ENCODE results near the gene AIFM1. TPM values are rescaled to one million over a fixed set of nuclear protein-coding genes. Genes with fewer than 3 reads are reported as not detected.

Gene AIFM1
- total RNA-seq, 1 experiment from 2014 or later, result 22.4 TPM

DNA sequence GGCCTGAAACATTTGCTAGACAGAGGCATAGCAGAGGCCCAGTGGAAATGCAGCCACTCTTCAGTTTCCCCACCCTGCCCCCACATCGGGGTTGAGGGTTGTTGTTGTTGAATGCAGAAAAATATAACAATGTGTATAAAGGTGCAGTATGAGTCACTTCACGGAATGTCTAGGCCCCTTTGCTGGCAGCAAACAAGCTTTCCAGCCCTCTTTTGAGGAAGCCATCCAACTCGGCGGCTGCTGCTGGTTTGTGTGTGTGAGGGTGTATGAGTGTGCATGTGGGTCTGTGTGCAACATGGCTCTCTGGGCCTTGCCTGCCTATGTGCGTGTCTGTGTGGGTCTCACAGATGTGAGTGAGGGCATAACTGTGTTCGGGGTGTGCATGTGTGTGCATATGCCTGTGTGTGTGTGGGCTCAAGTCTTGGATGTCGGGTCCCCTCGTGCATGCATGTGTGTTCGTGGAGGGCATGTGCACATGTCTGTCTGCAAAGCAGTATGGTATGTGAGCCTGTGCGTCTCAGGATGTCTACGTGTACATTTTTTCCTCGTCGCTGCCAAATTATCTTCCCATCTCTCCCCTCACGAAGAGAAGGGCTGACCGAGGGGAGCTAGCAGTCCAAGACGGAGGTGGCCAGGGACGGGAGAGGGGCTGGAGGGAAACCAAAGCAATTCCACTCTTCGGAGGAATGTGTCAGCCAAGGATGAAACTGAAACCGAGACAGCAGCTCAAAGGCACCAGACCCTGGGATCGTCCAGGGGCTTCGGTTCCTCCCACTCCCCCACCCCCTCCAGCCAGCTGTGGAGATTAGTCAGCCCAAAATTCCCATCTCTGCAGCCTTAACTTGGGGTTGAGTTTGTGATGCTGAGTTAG, 47.0 kb downstream of the AIFM1 start:
- peak; percentile 59 for DNase-seq (ENCODE audit: low read depth)

DNA sequence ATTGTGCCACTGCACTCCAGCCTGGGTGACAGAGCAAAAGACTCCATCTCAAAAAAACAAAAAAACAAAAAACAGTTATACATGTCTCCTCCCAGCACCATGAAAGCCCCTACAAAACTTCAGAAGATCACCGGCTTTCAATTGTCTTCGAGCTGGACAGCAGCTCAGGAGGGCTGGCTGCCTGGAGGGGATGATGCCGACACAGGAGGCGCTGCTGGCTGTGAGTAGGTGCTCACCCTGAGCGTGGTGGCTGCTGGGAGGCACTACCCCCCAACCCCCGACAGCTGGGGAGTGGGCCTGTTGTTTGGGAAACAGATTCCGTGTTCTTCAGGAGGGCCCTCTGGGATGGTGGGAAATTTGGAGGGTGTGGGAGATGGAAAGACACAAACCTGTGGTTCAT, 48.5 kb downstream of the AIFM1 start:
- DNase-seq (ENCODE audit: low read depth), result no peak

DNA sequence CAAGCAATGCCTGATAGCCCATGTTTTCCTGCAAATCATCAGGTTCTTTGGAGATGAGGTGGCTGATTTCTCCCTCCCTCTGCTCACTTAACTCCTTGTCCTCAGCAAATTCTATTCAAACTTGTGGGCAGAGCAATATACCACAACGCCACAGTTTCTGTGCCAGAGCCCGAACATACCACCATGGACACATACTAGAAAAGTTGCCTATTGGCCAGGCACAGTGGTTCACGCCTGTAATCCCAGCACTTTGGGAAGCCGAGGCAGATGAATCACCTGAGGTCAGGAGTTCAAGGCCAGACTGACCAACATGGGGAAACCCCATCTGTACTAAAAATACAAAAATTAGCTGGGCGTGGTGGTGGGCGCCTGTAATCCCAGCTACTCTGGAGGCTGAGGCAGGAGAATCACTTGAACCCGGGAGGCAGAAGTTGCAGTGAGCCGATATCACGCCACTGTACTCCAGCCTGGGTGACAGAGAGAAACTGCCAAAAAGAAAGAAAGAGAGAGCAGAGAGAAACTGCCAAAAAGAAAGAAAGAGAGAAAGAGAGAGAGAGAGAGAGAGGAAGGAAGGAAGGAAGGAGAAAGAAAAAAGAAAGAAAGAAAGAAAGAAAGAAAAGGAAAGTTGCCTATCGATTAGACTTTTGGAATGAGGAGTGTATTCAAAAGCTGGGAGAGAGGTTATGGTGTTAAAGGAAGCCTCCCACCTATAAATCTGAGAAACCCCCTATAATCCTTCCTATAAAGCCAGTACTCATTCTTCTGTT, 50.3 kb downstream of the AIFM1 start:
- DNase-seq (ENCODE audit: low read depth), result peak; percentile 63

DNA sequence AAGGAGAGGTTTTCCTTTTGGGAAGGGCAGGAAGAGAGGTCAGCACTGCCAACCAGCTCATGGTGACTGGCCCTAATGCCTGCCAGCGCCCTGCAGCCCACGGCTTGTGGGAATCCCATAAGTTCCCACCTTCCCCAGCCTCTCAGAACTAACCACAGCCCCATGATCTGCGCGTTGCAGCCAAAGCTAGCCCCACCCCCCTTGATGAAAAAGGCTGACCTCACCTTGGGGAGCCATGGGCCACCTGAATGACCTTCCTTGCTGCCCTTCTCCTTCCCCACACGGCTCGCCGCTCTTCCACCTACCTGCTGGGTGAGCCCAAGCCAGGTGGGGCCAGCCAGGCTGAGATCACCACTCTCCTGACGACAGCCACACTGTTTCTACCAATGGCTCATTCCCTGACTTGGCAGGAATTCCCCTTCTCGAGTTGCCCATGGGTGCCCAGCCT, 51.5 kb downstream of the AIFM1 start:
- peak; percentile 69 for DNase-seq (ENCODE audit: low read depth)

DNA sequence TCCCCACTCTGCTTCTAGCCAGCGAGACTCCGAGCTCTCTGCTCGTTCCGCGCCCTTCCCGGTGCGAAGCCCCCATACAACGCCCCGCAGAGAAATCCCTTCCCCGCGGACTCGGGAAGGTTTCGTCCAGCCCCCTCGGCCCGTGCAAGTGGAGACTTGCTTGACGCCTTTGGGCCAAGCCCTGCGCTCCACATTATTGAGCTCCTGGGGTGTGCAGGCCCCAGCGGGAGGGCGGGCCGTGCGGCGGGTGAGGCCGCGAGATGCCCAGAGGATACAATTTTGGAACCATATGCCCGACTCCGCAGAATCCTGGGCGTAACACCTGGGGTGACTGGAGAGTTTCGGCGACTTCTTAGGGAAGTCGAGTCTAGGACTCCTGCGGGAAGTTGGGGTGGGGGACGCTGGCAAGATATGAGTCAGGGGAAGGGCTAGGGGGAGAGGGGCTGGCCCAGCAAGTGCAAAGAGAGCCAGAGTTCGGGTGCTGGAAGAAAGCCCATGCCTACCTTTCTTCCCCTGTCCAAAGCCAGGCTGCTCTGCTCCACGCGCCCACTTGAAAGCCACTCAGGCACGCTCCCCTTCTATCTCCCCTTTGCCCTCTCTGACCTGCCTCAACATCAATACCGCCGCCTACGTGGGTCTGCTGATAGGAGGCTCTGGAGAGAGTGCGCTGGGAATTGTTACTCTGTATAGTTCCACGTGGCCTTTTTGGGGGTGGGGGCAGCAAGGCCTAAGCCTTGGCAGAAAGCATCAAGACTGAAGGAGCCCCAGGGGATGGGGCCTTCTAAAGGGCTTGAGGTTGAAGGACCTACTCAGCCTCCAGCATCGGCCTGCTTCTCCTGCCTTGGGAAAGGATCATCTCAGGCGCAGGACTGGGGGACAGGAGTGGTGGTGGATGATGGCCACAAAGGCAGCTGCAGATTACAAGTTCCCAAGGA, 54.2 kb downstream of the AIFM1 start:
- no peak for DNase-seq (ENCODE audit: low read depth)

DNA sequence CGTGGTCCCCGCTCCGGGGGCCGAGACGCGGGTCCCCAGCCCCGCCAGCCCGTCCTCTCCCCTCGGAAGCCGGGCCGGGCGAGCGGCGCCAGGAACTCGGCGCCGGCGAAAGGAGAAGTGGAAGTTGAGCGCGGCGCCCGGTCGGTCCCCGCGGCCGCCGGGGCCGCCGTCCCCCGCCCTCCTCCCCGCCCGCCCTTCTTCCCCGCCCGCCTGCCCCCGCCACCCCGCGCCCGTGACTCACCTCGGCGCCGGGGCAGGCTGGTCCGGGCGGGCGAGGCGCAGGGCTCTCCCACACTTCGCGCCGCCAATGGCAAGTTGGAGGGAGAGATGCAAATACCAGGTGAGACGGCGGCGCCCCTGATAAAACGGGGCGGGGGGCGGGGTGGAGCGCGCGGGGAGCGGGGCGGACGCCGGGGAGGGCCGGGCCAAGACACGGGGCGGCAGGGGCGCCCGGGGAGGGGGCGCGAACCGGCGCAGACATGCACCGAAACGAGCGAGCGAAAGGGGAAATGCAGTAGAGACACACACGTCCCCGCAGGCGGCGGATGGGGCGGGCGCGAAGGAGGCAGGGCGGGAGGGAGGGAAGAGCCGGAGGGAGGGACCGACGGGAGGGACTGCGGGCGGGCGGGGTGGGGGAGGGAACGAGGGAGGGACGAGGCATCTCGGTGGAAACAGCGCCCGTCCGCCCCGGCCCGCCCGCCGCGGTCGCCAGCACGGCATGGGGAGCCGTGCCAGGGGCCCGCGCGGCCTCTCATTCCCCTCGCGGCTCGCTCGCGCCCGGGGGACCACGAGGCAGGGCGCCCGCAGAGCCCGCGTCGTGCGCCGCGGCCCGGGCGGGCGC, 55.0 kb downstream of the AIFM1 start, which contains the start of gene ELF4:
ELF4 (minus strand) TSS at position 119 of the 841 bp plus-strand sequence. CDS start 29,167 bp downstream, outside the sequence.
- DNase-seq (ENCODE audit: low read depth), result peak; percentile 75

DNA sequence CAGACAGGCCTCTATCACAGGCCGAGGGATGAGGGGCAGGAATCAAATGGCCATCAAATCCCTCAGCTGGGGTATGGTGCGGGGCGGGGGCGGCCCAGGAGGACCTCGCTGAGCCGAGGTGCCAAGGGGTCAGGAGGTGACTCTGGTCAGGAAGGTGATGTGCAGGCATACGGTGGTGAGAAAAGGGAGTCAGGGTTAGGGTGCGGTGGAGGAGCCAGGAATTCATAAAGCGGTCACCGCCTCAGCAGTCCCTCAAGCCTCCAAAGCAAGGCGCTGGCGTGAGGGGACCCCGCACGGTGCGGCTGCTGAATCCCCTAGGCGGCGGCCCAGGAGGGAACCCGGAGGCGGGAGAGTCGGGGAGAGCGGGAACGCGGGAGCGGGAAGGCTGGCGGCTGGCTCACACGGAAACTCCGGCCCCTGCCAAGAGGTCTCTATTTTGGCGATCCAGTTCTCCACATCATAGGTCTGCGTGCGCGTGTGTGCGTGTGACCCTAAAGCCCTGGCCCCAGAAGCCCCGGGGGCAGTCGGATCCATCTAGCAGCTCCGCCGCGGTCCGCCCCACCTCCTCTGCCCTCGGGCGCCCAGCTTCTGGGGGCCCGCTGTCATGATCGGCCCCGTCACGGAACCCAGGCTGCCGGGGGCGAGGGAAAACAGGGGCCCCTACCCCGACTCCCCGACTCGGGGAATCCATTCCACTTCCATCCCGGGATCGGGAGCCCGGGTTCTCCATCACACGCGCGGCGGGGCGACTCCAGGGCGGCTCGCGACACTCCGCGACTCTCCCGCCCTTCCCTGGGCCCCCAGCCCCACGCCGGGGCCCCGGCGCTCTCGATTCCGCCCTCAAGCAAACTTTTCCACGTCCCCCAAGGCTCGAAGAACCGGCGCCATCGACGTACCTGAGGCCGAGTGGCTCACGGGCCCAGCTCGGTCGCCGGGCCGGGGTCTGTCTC, 55.9 kb downstream of the AIFM1 start:
- no peak for DNase-seq (ENCODE audit: low read depth)

DNA sequence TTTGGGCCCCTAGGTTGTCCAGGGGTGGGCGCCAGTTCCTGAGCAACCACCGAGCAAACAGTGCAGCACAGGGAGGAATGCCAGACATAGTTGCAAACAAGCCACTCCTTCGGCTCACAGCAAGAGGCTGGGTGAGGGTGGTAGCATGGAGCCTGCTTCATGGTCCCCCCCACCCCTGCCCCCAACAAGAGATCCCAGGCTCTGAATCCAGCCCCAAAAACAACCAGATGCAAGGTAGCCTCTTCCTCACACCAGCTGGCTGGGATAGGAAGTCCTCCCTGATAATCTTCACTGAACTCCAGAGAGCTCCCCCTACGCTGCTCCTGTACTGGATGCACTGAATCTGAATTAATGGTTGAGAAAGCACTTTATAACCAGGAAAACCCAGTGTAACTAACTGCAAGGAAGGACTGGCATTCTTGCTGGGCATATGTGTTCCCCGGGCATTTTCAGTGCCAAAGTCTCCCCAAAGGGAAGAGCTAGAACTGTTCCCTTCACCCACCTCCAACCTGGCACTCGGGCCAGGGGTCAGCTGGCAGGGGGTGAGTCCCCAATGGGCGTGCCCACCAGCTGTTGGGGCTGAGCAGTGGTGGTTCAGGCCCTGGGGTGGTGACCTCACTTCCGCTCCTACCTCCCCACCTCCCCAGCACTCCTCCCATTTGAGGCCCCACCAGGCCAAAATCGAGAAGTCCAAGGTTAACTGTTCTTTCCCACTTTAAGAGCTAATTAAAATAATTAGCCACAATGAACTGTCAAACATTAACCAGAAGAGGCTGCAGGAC, 56.8 kb downstream of the AIFM1 start:
- DNase-seq (ENCODE audit: low read depth), result peak; percentile 68

DNA sequence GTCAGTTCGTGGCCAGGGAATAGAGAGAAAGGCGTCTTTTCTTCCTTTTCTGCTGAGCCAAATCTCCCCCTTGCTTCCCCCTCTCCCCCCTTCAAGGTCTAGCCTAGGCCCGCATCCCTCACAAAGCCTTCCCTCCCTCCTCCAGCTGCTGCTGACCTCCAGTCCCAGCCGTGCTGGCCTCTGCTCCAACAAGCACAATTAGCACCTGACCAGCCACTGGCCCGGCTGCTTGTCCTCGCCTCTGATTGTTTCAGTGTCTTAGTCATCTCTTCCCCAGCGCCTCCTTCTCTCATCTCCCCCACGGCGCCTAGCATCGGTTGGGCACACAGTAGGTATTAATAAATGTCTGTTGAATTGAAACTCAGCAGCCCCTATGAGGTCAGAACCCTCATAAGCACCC, 59.6 kb downstream of the AIFM1 start:
- no peak for DNase-seq (ENCODE audit: low read depth)

DNA sequence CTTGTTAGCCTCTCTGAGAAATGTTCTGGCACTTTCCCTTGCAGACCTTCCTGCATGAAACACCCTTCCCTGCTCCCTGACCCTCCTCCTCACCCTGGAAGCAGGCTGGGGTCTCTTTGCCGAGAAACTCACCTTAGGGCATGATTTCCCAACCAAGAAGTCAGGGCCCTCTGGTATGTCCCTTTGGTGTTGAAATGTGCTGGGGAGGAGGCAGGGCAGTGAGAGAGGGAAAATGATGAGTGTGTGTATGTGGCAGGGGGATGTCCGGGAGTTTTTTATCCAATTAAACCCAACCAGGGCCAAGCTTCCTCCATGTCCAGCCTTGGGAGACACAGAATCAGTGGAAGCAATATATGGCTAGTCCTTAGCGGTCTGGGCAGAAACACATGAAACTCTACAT, 60.4 kb downstream of the AIFM1 start:
- no peak for DNase-seq (ENCODE audit: low read depth)

DNA sequence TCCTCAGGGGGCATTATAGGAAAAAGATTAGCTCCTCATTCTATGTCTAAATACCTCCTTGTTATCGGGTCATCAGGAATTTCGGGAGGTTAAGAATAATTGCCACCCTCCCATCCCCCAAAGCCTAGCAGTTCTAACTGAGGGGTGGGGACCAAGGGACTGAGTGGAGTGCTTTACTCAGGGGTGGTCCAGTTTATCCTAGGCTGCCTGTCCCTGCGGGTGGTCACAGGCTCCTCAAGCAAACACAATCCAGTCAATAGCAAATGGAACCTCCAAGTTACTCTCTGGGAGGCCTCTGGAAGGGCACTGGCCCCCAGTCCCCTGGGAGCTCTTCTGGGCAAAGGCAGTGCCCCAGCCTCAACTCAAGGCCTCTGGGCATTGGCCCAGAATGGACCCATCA, 62.0 kb downstream of the AIFM1 start:
- no peak for DNase-seq (ENCODE audit: low read depth)

DNA sequence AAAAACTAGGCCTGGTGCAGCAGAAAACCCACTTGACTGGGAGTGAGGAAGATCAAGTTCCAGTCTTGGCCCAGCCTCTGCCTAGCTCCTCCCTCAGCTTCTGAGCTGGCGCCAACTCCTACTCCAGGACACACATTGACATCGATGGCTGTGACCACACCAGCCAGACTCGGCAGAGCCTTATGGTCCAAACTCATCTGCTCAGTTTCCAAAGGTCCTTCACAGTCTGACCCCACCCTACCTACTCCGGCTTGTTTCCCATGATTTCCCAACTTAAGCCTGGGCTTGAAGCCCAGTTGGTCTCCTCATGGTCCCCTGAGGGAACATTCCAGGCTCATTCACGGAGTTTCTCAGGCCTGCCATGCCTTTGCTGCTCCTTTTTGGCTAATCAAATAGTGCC, 65.5 kb downstream of the AIFM1 start:
- DNase-seq (ENCODE audit: low read depth), result no peak

DNA sequence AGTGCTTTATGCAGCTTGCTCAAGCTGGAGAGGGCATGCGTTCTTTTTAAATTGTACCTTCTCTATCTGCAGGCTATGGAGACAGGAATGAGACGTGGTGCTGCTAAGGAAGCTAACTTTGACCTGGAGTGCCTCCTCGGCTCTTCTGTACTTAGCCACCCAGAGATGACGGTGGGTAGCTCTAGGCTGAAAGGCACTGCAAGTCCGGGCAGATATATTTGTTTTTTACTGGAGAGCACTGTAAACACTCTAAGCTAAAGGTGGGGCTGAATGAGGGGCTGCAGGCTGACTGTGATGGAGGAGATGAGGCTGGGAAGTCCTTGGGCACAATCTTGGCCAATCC, 67.5 kb downstream of the AIFM1 start:
- DNase-seq (ENCODE audit: low read depth), result no peak

DNA sequence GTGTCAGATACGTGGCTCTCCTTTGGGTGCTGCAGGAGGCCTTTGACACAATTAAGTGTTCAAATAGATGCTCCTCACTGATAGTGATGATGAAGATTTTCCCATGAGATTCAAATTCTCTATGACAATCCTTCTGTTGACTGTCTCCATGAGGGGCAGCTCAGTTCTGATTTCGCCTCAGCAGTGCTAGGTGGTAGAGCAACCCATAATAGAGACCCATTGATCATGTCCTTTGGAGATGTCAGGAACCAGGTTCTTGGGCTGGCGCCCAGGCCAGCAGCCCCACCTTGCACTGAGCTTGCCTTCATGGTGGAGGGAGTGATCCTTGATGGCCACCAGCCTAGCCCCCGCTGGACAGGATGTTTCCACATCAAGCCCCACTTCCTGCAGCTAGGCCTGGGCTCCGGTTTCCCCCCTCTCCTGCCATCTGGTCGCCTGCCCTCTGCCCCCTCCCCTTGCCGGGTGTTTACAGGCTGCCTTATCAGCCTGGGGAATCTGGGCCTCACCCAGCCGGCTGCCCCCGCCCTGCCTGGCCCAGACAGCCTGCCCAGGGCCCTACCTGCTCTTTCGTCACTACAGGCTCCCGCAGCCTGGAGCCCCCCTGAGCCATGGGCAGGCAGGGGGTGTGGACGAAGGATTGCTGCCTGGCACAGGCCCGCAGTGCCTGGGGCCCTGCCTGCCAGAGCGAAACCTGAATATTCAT, 68.0 kb downstream of the AIFM1 start:
- no peak for DNase-seq (ENCODE audit: low read depth)

DNA sequence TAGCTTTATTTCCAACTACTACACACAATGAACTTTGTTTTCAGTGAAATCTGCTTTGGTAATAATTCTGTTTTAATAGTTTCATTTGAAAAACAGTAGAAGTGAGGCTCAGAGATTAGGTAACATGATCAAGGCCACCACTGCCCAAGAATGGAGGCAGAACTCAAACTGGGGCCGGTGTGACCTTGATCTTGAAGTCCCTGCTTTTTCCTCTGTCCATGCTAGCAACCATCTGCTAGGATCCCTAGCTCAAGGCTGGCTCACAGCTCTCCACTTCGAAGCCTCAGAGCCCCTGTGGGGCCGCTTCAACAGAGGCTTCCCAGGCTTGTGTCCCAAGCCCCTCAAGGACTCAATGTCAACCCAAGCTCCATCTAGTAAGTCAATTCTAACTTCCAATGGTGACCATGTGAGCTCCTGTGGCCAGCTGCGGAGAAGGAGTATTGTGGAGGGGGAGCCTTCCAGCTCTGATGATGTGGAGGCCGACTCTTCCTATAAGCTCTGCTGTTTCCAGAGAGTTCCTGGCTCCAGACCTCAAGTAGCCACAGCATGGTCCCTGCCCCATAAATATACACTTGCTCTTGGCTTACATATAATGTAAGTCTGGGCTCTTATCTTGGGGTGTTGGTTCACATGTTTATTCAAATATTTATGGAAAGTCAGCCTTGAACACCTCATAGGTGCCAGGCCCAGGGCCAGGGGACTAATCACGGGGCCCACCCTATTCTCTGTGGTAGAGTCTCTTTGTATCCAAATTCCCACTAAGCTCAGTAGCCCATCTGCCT, 70.2 kb downstream of the AIFM1 start:
- DNase-seq (ENCODE audit: low read depth), result no peak

DNA sequence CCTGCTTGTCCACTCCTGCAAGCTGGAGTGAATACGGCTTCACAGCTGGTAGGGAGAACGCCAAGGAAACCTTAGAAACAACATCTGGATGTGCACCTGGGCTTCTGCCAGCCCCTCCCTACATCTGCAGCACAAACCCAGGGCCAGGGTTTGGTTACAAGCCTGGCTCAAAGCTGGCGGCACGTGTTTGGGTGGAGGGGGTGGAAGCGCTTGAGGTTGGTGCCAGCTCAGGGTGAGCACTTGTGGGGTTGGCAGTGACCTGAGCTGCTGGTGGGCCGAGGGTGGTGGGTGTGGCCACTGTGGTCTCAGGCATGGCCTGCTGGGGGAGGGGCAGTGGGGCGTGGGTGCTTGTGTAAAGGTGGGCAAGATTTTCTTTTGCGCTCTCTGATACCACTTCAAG, 70.9 kb downstream of the AIFM1 start:
- DNase-seq (ENCODE audit: low read depth), result no peak

DNA sequence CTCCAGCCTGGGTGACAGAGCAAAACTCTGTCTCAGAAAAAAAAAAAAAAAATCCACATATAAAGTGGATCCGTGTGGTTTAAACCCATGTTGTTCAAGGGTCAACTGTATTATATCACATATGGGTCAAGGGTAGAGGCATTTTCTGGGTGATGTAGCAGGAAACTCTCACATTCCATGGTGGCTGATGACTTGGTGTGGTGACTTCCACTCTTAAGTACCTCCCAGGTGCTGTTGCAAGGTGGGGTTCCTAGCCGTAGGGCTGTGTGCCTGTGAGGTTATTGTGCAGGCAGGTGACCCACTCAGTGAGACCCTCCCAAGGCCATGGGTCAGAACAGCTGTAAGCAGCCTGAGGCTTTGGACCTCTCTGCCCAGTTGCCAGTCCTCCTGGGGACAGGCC, 72.4 kb downstream of the AIFM1 start:
- DNase-seq (ENCODE audit: low read depth), result no peak
